OCI-LY3 (cell line): ENCODE results near the gene OR6A2.

Experiments
- EZH2phosphoT487 ChIP-seq: fragments of 200-600 bp; shearing (Covaris generic); IDR thresholded peaks from 2 replicates; pipeline ENCODE4 v1.6.1; 2018; ENCODE audit warnings: antibody characterized with exemption, mixed run types, low read depth
- TF ChIP-seq, protein P1 (sequence below): fragments of 200-600, 300-600 bp; sonication (generic); IDR thresholded peaks from 2 replicates; pipeline ENCODE4 v1.5.1; 2014; ENCODE audit warnings: antibody characterized with exemption, low read length, low read depth

DNA sequence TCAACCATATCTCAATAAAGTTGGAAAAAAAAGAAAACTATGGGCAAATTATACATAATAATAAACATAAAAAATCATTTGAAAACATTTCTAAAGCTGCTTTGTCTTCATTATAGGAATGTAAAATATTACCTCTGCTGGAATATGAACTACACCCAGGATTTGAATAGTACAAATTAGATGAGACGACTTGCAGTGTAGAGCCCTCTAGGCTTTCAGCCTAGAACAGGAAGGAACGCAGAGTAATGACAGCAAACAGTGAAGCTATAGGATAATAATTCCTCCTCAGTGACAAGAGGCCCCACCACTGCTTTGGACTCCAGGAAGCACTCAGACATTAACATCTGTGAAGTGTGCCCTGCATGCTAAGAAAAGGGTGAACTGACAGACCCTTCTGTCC lies 8.9 kb downstream of the OR6A2 start:
- TF ChIP-seq, protein P1, sequence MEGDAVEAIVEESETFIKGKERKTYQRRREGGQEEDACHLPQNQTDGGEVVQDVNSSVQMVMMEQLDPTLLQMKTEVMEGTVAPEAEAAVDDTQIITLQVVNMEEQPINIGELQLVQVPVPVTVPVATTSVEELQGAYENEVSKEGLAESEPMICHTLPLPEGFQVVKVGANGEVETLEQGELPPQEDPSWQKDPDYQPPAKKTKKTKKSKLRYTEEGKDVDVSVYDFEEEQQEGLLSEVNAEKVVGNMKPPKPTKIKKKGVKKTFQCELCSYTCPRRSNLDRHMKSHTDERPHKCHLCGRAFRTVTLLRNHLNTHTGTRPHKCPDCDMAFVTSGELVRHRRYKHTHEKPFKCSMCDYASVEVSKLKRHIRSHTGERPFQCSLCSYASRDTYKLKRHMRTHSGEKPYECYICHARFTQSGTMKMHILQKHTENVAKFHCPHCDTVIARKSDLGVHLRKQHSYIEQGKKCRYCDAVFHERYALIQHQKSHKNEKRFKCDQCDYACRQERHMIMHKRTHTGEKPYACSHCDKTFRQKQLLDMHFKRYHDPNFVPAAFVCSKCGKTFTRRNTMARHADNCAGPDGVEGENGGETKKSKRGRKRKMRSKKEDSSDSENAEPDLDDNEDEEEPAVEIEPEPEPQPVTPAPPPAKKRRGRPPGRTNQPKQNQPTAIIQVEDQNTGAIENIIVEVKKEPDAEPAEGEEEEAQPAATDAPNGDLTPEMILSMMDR: no peak
- TF ChIP-seq EZH2phosphoT487: no peak
